ENCODE data around the gene SFXN3. TPM values are rescaled to one million over a fixed set of nuclear protein-coding genes. Genes with fewer than 3 reads are reported as not detected.

SFXN3 gene
- total and polyA plus RNA-seq, 2 of the 13 experiments (the other 11 are each of a cell fraction or from before 2014, with no cell fraction given), result 16.8 to 71.5 TPM

GRCh38 chr10:101042667-101043362 is 11.8 kb downstream of the SFXN3 start (continued):
- TF ChIP-seq KIAA2018 (CRISPR knock-in tag; IDR thresholded peaks at IDR 0.05; ENCODE audit: borderline replicate concordance) (no peak), SOX5 (CRISPR knock-in tag; IDR thresholded peaks at IDR 0.05; ENCODE audit: borderline replicate concordance) (0 out of 2 replicates have a peak, but pooled peaks have one; percentile 24), AGO1 (IDR thresholded peaks at IDR 0.05; ENCODE audit: low read depth, low read length, poor library complexity, severe bottlenecking) (peak; percentile 42), DRAP1 (CRISPR knock-in tag; IDR thresholded peaks at IDR 0.05) (peak; percentile 89), SRSF9 (IDR thresholded peaks at IDR 0.05; ENCODE audit: borderline replicate concordance, insufficient read depth, low read depth, low read length, poor library complexity, severe bottlenecking) (no peak), NFYC (CRISPR knock-in tag; IDR thresholded peaks at IDR 0.05) (peak; percentile 10; the same call in 1 of the 2 replicates), ZNF678 (CRISPR knock-in tag; IDR thresholded peaks at IDR 0.05) (no peak), SETDB1 (CRISPR knock-in tag; IDR thresholded peaks at IDR 0.05; ENCODE audit: borderline replicate concordance) (0 out of 2 replicates have a peak, but pooled peaks have one; percentile 58), ZNF569 (CRISPR knock-in tag; IDR thresholded peaks at IDR 0.05; ENCODE audit: borderline replicate concordance) (0 out of 2 replicates have a peak, but pooled peaks have one; percentile 41), ZBTB14 (CRISPR knock-in tag; IDR thresholded peaks at IDR 0.05) (no peak), DR1 (CRISPR knock-in tag; IDR thresholded peaks at IDR 0.05) (peak; percentile 72), ZNF607 (CRISPR knock-in tag; IDR thresholded peaks at IDR 0.05; ENCODE audit: borderline replicate concordance) (peak; percentile 60; the same call in 1 of the 2 replicates), ATF7 (IDR thresholded peaks at IDR 0.05) (no peak), ATF7 (CRISPR knock-in tag; IDR thresholded peaks at IDR 0.05) (no peak), ESRRA (CRISPR knock-in tag; IDR thresholded peaks at IDR 0.05; ENCODE audit: low read depth) (no peak), ZFY (CRISPR knock-in tag; IDR thresholded peaks at IDR 0.05) (peak; percentile 64), ZNF629 (CRISPR knock-in tag; conservative IDR thresholded peaks at IDR 0.05) (no peak), ZNF660 (CRISPR knock-in tag; IDR thresholded peaks at IDR 0.05; ENCODE audit: borderline replicate concordance, low read depth) (no peak), ZMAT3 (CRISPR knock-in tag; conservative IDR thresholded peaks at IDR 0.05) (no peak), SALL2 (CRISPR knock-in tag; IDR thresholded peaks at IDR 0.05) (0 out of 2 replicates have a peak, but pooled peaks have one; percentile 44)
